Mesothelial cell of epicardium (in vitro differentiated cells): ENCODE results near the gene SLC25A25. TPM values are rescaled to one million over a fixed set of nuclear protein-coding genes. Genes with fewer than 3 reads are reported as not detected.
"Not testable (repeated sequence)": the region's sequence is repeated elsewhere in the genome, so short reads cannot be mapped to it uniquely, and the experiment has no call there.

Experiments used
- DNase-seq, 2 experiments: peaks; one replicate each; pipeline ENCODE4 v3.0.0; 2021; ENCODE audit warnings: low spot score in 2 of 2; ENCODE audit not compliant: unreplicated experiment in 2 of 2
- H3K27ac Mint-ChIP-seq: 2 replicates; pipeline ENCODE4 v1.8.0; 2021; ENCODE audit warnings: mixed read lengths
- H3K27me3 Mint-ChIP-seq: 2 replicates; pipeline ENCODE4 v1.8.0; 2021; ENCODE audit warnings: low read depth, mixed read lengths
- H3K36me3 Mint-ChIP-seq: 2 replicates; pipeline ENCODE4 v1.8.0; 2021; ENCODE audit warnings: mixed read lengths
- H3K4me1 Mint-ChIP-seq: 2 replicates; pipeline ENCODE4 v1.8.0; 2021; ENCODE audit warnings: mixed read lengths
- H3K4me3 Mint-ChIP-seq: 2 replicates; pipeline ENCODE4 v1.8.0; 2021; ENCODE audit warnings: mild to moderate bottlenecking, moderate library complexity, mixed read lengths
- H3K9me3 Mint-ChIP-seq: 2 replicates; pipeline ENCODE4 v1.8.0; 2021; ENCODE audit warnings: mixed read lengths
- CTCF ChIP-seq: fragments of 200-600 bp; sonication (generic); IDR thresholded peaks from one replicate; pipeline ENCODE4 v1.5.0; 2021; ENCODE audit warnings: antibody characterized with exemption; ENCODE audit not compliant: unreplicated experiment
- total RNA-seq: library from RNA; stranded (reverse); gene quantifications from 3 replicates; pipeline ENCODE4 v1.2.1, GENCODE V29; 2021

Gene SLC25A25
- total RNA-seq, 1 donor from 2014 or later = 26.2 TPM

- peak in 1 of 2 experiments; percentile 43 for DNase-seq
- no peaks in the 10 kb centered on the region for H3K9me3 Mint-ChIP-seq
- no peaks in the 10 kb centered on the region for H3K4me1 Mint-ChIP-seq
- no peak overlapping the region for H3K4me3 Mint-ChIP-seq
- H3K36me3 Mint-ChIP-seq = no peaks in the 10 kb centered on the region
- TF ChIP-seq CTCF = peak; percentile 84
- no peaks in the 10 kb centered on the region for H3K27me3 Mint-ChIP-seq
- H3K27ac Mint-ChIP-seq = no peak overlapping the region
Measured at GRCh38 chr9:128034821-128035652, 33.0 kb upstream of the SLC25A25 start.

GRCh38 chr9:128036522-128036921, 31.5 kb upstream of the SLC25A25 start:
- H3K9me3 Mint-ChIP-seq, H3K4me1 Mint-ChIP-seq, H3K27ac Mint-ChIP-seq, H3K36me3 Mint-ChIP-seq, H3K27me3 Mint-ChIP-seq, DNase-seq, H3K4me3 Mint-ChIP-seq: not testable (repeated sequence)

GRCh38 chr9:128040783-128041182, 27.2 kb upstream of the SLC25A25 start:
- H3K27ac Mint-ChIP-seq, H3K9me3 Mint-ChIP-seq, DNase-seq, H3K36me3 Mint-ChIP-seq, H3K4me3 Mint-ChIP-seq, H3K27me3 Mint-ChIP-seq: not testable (repeated sequence)
- H3K4me1 Mint-ChIP-seq = peaks cover 11% of the 10 kb centered on the region

DNA sequence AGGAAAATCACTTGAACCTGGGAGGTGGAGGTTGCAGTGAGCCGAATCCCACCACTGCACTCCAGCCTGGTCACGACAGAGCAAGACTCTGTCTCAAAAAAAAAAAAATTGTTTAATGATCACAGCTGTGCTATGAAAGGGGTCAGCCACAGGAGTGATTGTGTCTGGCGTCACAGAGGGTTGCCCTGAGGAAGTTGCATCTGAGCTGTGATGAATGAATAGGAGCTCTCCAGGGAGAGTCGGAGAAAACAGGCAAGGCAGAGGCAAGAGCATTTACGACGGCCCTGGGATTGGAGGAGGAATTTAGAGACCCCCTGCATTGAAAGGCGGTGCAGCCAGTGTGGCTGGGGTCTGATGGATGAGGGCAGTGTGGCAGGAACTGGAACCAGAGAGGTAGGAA, 26.0 kb upstream of the SLC25A25 start:
- no peaks in the 10 kb centered on the region for H3K36me3 Mint-ChIP-seq
- no peak for DNase-seq
- H3K9me3 Mint-ChIP-seq = peaks cover 6% of the 10 kb centered on the region
- no peak overlapping the region for H3K4me3 Mint-ChIP-seq
- no peaks in the 10 kb centered on the region for H3K27me3 Mint-ChIP-seq
- no peak overlapping the region for H3K27ac Mint-ChIP-seq
- no peak for TF ChIP-seq CTCF
- peaks cover 24% of the 10 kb centered on the region for H3K4me1 Mint-ChIP-seq

GRCh38 chr9:128043467-128043868, 24.6 kb upstream of the SLC25A25 start:
- Mint-ChIP-seq H3K4me1 (peaks cover 28% of the 10 kb centered on the region), H3K27ac (peak overlapping the region; percentile 82), H3K9me3 (peaks cover 6% of the 10 kb centered on the region), H3K4me3 (no peak overlapping the region), H3K27me3 (no peaks in the 10 kb centered on the region), H3K36me3 (no peaks in the 10 kb centered on the region)
- DNase-seq = no peak
- no peak for TF ChIP-seq CTCF

DNA sequence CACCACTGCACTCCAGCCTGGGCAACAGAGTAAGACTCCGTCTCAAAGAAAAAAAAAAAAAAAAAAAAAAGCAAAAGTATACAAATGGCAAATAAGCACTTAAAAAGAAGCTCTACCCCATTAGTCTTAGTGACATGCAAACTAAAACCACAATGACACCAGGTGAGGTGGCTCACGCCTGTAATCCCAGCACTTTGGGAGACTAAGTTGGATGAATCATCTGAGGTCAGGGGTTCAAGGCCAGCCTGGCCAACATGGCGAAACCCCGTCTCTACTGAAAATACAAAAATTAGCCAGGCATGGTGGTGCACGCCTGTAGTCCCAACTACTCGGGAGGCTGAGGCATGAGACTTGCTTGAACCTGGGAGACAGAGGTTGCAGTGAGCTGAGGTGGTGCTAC, 22.6 kb upstream of the SLC25A25 start:
- Mint-ChIP-seq H3K4me1 (peaks cover 40% of the 10 kb centered on the region), H3K27ac (peak overlapping the region; percentile 47)
- not testable (repeated sequence) for H3K9me3 Mint-ChIP-seq, H3K4me3 Mint-ChIP-seq, H3K27me3 Mint-ChIP-seq, H3K36me3 Mint-ChIP-seq, DNase-seq

GRCh38 chr9:128045831-128046230, 22.2 kb upstream of the SLC25A25 start:
- no peaks in the 10 kb centered on the region for H3K27me3 Mint-ChIP-seq
- no peak for TF ChIP-seq CTCF
- H3K36me3 Mint-ChIP-seq = no peaks in the 10 kb centered on the region
- DNase-seq = no peak
- H3K27ac Mint-ChIP-seq = peak overlapping the region; percentile 83
- H3K4me3 Mint-ChIP-seq = no peak overlapping the region
- peaks cover 43% of the 10 kb centered on the region for H3K4me1 Mint-ChIP-seq
- peaks cover 6% of the 10 kb centered on the region for H3K9me3 Mint-ChIP-seq
